ENCODE results near the gene AGO1.
"Not testable (repeated sequence)": the region's sequence is repeated elsewhere in the genome, so short reads cannot be mapped to it uniquely, and the experiment has no call there.

The AGO1 gene

DNA sequence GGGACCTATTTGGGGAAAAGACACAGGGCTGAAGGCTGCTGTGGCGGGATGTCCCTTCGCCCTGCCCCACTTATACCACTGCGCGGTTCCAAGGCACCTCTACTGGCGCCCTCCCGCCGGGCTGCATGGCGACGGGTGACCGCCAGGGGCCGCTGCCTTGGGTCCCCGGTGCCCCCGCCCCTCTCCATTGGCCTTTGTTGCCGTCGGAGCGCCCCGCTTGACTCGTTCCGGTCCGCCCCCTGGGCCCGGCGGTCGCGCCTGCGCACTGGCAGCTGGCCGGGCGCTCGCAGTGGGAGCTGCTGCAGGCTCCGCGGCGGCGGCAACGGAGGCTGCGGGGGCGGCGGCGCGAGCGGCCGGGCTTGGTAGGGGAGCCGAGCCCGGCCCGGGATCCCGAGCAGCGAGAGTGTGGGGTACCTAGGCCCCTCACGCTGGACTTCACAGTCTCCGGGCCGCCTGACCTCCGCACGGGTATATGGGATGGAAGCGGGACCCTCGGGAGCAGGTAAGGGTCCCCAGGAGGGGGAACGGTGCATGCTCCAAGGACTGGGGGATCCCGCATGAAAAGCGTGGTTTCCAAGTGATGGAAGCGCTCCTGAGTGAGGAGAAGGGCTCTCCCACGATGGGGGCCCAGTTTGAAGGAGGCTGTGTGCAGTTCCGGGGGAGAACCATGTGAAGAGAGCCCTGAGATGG is at the start of gene AGO1:
TSS of gene AGO1 (plus strand) at position 265 of the 690 bp plus-strand sequence. CDS start at position 478, 213 bp downstream.
- peak; percentile 89 to 91 for DNase-seq

DNA sequence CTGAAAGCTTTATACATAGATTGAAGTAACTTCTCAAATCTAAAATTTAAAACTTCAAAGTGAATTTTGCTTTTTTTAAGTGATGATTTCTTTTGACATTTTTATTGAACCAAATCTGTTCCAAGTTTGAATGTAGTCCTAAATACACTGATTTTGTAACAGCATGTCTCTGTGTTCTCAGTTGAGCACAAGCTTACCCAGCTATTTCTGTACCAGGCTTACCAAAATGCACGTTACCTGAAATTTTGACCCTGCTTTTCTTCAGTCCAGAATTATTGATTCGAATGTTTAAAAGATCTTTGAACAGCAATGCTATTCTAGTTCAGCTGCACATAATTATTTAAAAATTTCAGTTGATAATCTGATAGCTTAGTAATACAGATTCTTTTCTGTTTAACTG is 49.6 kb upstream of the AGO1 start:
- no peak for DNase-seq

DNA sequence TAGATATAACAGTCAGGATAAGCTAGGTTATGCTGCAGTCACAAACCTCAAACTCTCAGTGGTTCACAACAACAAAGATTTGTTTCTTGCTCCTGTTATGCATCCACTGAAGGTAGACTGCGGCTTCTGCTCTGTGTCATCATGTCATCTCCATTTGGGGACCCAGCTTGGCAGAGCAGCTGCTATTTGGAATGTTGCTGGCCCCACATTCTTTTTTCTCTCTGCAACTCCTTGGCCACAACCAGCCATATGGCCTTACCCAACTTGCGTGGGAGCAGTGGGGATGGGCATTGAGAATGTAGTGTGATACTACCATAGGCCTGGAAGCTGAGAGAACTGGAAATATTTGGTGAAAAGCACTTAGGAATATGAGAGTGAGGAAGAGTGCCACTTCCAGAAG is 48.8 kb upstream of the AGO1 start:
- no peak for DNase-seq

DNA sequence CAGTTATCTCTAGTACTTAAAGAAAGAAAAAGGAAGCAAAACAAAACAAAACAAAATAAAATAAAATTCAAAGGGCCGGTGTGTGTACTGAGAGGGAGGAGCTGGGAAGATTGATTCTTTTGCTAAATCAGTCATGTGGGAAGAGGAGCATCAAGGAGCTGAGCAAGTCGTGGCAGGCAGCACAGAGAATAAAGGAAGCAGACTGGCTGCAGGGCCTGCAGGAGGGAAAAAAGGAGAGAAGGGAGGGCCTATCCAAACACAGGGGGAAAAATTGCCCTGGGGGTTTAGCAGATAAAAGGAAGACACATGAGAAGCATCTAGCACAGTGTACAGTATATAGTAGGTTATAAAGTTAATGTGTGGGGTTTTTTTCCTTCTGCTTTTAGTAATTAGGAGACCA is 47.6 kb upstream of the AGO1 start:
- no peak for DNase-seq

DNA sequence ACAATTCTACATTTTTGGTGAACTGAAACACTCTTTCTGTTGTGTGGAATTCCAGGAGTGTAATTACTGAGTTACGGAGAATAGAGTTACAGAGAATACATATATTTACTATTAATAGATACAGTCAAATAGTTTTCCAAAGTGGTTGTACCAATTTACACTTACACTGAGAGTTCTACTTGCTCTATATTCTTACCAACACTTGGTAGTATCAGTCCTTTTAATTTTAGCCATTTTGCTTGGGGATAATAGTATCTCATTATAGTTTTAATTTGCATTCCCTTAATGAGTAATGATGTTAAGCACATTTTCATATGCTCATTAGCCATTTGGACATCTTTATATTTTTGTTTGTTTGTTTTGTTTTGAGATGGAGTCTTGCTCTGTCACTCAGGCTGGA is 46.3 kb upstream of the AGO1 start:
- DNase-seq, result no peak

DNA sequence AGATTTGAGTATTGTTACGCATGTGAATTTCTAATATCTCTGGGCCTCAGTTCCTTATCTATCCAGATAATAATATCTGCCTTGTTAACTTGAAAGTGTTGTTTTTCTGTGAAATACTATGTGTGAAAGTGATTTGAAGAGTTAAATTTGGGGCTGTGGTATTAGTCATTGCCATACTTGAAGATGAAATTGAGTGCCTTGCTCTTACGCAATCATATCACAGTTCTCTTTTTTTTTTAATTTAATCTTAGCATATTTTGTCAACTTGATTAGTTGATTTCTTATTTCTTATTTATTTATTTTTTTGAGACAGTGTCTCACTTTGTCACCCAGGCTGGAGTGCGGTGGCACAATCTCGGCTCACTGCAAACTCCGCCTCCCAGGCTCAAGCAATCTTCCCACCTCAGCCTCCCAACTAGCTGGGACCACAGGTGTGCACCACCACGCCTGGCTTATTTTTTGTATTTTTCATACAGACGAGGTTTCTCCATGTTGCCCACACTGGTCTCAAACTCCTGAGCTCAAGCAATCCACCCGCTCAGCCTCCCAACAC is 44.2 kb upstream of the AGO1 start:
- DNase-seq, result peak; percentile 5 to 10

DNA sequence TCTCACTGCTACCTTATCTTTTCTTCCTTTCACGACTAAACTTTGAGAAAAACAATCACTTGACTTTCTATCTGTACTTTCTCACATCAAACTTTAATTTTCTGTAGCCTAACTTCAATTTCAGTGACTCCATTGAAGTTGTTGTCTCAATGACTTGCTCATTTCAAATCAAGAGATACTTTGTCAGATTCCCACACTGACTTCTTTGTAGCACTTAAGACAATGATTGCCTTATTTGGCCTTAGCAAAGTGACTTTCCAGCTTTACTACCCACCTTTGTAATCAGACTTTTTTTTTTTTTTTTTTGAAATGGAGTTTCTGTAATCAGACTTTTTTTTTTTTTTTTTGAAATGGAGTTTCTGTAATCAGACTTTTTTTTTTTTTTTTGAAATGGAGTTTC is 38.2 kb upstream of the AGO1 start:
- no peak for DNase-seq

DNA sequence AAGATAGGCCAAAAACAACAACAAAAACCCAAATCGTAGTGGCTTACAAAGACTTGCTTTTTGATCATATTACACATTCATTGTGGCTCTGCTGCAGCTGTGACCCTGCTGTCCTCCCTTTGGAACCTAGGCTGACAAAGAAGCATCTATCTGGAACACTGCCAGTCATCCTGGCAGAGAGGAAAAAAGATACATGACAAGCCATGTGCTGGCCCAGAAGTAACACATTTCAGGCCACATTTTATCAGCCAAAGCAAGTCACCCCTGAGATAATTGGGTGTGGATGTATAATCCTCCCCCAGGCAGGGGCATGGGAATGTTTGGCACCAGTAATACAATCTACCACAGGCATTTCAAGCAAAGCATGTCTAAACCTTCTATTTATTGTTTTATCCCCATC is 37.2 kb upstream of the AGO1 start:
- DNase-seq, result no peak

DNA sequence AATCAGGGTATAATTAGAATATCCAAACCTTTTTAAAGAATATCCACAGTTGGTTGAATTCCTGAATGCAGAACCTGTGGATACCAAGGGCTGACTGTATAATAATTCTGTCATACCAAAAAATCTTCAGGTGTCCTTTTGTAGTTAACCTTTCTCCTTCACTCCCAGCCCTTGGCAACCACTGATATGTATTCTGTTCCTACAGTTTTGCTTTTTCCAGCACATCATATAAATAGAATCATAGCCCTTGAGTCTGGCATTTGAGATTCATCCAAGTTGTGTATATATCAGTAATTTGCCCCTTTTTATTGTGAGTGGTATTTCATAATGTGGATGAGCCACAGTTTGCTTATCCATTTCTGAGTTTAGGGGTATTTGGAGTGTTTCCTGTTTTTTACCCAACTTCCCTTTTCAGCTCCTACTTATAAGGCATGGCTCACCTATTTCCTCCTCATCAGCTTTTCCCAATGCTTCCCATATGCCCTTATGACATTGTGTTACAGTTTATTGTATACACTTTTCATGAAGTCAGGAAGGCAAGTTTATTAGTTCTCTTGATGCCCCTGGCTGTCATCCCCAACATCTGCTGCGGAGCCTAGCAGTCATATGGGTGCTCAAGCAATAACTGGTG is 35.0 kb upstream of the AGO1 start:
- DNase-seq, result peak; percentile 63 to 70

DNA sequence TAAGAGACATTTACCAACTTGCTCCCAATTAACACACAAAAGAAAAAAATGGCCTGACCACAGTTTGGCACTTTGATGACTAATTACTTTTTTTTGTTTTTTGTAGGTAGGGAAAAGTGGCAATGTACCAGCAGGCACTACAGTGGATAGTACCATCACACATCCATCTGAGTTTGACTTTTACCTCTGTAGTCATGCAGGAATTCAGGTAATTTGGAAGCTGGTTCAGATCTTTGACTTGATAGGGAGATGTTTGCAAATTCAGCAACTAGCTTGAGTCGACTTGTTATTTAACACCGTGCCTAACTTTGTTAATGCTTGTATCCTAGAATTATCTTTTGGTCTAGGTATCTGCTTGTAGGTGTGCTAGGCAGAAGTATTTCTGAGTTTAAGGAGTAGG is 33.0 kb upstream of the AGO1 start:
- DNase-seq, result no peak

DNA sequence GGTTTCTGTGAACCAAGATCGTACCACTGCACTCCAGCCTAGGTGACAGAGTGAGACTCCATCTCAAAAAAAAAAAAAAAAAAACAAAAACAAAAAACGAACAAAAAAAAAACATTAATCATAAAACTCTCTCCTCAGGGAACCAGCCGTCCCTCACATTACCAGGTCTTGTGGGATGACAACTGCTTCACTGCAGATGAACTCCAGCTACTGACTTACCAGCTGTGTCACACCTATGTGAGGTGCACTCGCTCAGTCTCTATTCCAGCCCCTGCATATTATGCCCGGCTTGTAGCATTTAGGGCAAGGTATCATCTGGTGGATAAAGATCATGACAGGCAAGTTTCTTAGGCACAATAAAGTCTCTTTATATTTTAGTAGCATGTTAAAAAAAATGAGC is 32.3 kb upstream of the AGO1 start:
- no peak for DNase-seq

DNA sequence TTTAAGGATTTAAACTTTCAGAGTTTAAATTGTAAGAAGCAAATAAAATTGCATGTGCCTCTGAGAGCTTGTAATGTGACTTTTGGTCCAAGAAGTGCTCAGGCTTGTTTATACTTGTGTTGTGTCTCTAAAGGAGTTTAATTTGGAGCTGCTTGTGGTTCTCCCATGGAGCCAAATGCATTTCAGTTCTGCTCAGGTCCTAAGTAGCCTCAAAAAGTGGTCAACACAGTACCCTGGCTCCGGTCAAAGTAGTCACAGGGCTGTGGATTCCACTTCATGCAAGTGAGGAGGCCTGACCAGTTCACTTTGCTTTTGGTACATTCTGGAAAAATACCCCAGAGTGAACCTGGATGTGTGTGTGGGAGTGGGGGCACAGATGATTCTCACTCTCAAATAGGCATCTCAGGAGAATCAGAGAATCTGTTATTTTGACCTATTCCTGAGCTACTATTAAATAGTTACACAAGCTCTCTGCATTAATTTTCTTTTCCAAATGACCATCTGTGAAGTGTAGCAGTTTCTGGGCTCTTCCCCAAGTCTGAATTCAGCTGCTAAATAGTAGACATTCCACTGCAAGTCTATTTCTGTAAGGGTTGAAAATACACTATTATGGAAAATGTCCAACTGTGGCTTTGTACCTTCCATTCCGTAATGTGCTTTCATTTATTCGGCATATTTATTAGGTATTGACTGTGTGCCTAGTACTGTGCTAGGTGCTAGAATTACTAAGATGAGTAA is 31.7 kb upstream of the AGO1 start:
- DNase-seq, result no peak

DNA sequence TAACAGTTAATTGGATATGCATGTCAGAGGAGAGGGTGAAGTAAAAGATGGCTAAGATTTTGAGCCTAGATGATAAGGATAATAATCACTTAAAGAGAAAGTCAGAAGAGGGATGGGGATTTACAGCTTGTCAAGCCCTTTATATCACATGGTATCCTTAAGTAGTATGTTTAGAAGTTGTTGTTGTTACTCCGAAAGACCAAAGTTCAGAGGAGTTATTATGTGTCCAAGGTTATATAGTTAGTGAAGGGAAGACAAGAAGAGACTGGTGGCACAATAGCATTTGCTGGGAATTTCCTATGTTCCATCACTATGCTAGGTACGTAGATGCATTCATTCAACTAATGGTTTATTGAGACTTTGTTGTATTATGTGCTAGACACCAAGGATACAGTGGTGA is 30.8 kb upstream of the AGO1 start:
- DNase-seq, result no peak

DNA sequence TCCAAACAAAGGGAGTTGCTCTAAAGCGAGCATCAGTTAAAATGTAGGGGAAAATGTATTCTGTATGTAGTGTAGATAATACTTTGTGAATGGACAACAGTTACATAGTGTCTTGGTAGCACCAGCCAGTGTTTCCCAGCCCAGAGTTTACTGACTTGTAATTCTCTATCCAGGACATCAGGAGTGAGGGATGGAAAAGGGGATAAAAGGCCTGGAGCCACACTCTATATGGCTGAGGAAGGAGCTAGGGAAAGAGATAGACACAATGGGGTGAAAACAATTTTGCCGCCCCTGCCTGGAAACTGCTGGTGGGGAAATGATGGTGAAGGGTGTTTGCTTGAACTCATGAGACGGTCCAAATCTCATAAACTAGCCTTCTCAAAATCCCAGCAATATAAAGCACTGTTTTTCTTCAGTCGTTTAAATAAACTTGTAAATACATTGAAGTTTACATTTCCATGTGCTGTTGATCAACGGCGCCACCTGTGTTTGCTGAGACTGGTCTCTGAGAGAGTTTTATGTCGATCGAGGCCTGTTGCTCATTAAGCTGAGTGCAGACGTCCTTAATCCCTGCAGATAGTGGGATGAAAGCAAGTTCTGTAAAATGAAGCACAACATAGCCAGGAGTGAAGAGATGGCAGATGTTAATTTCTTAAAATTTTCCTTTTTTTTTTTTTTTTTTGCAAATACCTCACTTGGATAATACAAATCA is 27.9 kb upstream of the AGO1 start:
- DNase-seq, result no peak

DNA sequence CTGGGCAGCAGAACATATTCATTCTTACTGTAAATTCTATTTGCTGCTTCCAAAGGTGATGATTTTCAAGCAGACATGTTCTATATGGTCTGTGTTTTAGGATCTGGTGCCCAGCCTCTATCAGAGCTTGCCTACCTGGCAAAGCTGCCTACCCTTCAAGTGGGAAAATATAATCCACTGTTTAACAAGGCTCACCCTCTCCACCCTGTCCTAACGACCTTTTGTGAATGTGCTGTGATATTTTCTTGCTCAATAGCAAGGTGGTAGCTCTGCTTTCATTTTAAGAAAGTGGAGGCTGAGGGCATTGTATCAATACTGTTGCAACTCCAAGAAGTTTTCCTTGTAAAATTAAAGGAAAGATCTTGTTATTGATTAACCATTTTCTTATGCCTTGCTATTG is 26.0 kb upstream of the AGO1 start:
- DNase-seq, result no peak

DNA sequence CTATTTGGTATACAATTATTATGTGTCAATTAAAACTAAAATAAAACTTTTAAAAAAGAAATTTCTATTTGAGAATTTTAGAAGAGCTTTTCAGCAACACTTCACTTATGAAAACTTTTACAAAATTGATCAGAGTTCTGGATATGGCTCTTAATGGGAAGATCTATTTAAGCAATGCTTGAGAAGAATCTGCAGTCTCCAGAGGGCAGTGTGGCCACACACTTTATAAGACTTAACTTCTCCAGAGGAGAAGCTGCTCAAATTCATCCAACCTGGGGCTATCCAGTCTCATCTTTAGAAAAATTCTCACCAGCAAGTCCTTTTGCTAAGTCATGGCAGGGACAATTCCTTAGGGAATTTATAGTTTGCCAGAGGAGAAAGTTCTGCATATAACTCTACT is 25.2 kb upstream of the AGO1 start:
- peak; percentile 63 to 71 for DNase-seq

DNA sequence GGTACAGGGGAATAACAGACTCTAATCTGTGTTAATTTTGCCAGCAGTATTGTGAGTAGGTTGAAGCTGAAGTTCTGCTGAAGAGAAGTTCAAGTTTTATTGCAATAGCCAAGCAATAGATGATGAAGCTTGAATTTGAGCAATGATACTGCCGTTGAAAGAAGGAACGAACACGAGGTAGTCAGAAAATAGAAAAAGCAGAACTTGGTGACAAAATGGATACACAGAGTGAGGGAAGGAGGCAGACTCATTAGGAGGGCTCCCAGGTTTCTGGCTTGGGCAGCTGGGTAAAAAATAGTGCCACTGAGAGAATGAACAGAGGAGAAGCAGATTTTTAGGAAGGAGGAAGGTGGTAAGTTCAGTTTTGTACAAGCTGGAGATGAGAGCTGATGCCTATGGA is 22.3 kb upstream of the AGO1 start:
- DNase-seq, result peak; percentile 56 to 60

DNA sequence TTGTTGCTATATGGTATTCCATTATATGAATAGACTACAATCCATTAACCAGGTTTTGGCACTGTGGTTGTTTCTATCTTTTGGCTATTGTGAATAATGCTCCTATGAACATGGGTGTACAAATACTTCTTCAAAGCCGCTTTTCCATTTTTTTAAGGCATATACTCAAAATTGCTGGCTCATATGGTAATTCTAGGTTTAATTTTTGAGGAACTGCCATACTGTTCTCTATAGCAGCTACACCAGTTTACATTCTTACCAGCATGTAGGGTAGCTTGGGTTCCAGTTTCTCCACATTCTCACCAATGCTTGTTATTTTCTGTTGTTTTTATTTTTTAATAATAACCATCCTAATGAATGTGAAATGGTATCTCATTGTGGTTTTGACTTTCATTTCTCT is 19.9 kb upstream of the AGO1 start:
- no peak for DNase-seq

DNA sequence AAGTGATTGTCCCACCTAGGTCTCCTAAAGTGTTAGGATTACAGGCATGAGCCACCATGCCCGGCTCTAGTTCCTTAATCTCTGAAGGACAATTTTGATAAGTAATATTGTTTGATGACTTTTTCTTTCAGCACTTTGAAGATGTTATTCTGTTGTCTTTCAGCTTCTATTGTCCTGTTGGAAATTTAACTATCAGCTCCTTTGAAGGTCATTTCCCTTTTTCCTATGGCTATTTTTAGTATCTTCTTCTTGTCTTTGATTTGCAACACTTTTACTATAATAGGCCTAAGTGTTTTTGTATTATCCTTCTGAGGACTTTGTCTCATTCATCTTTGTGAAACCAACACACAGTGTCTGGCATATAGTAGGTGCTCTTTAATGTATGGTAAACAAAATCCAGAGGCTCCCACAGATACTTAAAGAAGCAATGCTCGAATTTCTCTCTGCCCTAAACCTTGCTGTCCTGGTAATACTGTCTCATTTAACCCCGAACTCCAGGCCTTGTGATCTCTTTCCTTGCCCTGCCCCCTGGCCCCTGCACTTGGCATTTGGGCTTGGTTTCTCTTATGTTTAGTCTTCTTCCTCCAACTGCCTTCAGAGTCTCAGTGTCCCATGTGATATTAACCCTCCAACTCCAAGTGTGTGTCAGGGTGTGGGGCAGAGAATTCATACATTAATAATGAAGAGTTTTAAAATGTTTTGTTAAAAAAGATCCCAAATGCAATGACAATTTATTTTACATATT is 19.0 kb upstream of the AGO1 start:
- DNase-seq, result peak in 1 of 2 experiments; percentile 18

DNA sequence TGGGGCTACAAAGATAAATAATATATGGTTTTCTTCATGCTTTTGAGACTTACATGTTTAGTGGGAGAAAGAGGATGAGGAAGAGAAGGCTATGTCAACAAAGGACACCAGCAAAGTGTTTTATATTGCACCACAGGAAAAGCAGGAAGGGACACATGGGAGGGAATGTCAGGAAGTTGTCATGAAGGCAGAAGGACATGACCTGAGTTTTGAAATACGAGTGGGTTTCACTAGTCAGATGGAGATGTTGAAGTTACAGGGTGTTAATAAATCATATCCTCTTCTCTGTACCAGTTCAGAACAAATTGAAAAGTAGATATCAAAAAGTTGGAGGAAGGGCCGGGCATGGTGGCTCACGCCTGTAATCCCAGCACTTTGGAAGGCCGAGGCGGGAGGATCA is 18.2 kb upstream of the AGO1 start:
- no peak for DNase-seq

DNA sequence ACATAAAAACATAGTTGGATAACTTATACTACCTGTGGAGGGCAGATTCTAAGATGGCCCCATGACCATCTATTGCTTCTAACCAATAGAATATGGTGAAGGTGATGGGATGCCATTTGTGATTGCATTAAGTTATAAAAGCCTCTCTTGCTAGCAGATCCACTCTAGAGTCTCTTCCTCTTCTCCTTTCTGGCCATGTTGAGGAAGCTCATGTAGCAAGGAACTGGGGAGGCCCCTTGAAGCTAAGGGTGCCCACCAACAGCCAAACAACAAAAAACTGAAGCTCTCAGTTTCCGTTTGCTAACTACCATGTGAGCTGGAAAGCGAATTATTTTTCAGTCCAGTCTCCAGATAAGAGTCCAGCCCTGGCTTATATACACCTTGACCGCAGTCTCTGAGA is 16.0 kb upstream of the AGO1 start:
- peak; percentile 61 to 63 for DNase-seq

DNA sequence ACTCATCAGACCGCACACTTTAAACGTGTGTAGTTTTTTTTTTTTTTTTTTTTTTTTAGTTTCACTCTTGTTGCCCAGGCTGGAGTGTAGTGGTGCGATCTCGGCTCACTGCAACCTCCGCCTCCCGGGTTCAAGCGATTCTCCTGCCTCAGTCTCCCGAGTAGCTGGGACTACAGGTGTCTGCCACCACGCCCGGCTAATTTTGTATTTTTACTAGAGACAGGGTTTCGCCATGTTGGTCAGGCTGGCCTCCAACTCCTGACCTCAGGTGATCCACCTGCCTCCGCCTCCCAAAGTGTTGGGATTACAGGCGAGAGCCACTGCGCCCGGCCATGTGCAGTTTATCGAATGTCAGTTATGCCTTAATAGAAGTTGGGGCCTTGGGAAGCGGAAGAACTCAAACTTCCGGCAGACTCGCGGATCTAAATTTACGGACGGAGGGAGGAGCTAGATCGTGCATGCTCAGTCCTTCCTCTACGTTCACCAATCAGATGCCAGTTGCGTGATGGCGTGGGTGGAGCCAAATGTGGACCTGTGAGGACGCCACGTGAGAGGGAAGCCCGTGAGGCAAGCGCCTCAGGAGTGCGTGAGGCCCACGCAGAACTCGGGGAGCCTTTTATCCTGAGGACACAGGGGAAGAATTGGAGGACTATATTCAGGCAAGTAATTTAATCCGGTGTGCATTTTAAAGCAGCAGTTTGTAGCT is 13.6 kb upstream of the AGO1 start:
- DNase-seq, result not testable (repeated sequence)

All from Kasumi-1 (cell line).